HG03108 (cell line): ENCODE data around the gene ZNF823.
"Not testable (repeated sequence)": the region's sequence is repeated elsewhere in the genome, so short reads cannot be mapped to it uniquely, and the experiment has no call there.

ENCODE experiments used
- ATAC-seq: cut with Tn5 transposase; IDR thresholded peaks from one replicate; pipeline ENCODE4 v1.9.1; 2021; ENCODE audit warnings: moderate library complexity; ENCODE audit not compliant: unreplicated experiment

The ZNF823 gene

GRCh38 chr19:11684987-11685675 is 53.6 kb downstream of the ZNF823 start:
- ATAC-seq, result no peak

- ATAC-seq, result no peak
Measured at GRCh38 chr19:11680689-11681302, 58.0 kb downstream of the ZNF823 start.

- ATAC-seq, result no peak
Measured at GRCh38 chr19:11678504-11678903, 60.2 kb downstream of the ZNF823 start.

GRCh38 chr19:11676661-11677600 is 61.8 kb downstream of the ZNF823 start:
- ATAC-seq, result not testable (repeated sequence)

GRCh38 chr19:11675569-11675968 is 63.2 kb downstream of the ZNF823 start:
- no peak for ATAC-seq

GRCh38 chr19:11674067-11674492 is 64.7 kb downstream of the ZNF823 start:
- no peak for ATAC-seq

- ATAC-seq, result no peak
Measured at GRCh38 chr19:11673608-11674041, 65.1 kb downstream of the ZNF823 start.
